Thoracic aorta (tissue), 2 donors: ENCODE data around the gene TMED10. TPM values are rescaled to one million over a fixed set of nuclear protein-coding genes. Genes with fewer than 3 reads are reported as not detected.
"Not testable (repeated sequence)": the region's sequence is repeated elsewhere in the genome, so short reads cannot be mapped to it uniquely, and the experiment has no call there.

ENCODE experiments used
- ATAC-seq: fragments of 150-250 bp; one replicate; pipeline ENCODE4 v1.8.0; 2017; ENCODE audit warnings: low read depth; ENCODE audit not compliant: insufficient number of reproducible peaks, low FRiP score
- DNase-seq: peaks from one replicate; pipeline ENCODE4 v3.0.0-alpha.2; 2020; ENCODE audit warnings: low spot score
- H3K27ac ChIP-seq, 2 donors: fragments of 200-600 bp; sonication (generic); 1 replicate in 1 of 2; 2 replicates in 1 of 2; pipeline ENCODE4 v1.5.1; 2016; ENCODE audit warnings: mild to moderate bottlenecking in 2 of 2, moderate library complexity in 2 of 2
- H3K27me3 ChIP-seq: fragments of 200-600 bp; sonication (generic); replicated peaks from 2 replicates; pipeline ENCODE4 v1.6.0; 2016; ENCODE audit warnings: mild to moderate bottlenecking; ENCODE audit not compliant: insufficient read depth
- H3K36me3 ChIP-seq: fragments of 200-600 bp; sonication (generic); one replicate; pipeline ENCODE4 v1.5.1; 2016
- H3K4me1 ChIP-seq, 2 donors: fragments of 200-600 bp; sonication (generic); 1 replicate in 1 of 2; 2 replicates in 1 of 2; pipeline versions ENCODE4 v1.5.1 to v1.6.0; 2016; ENCODE audit warnings: low read depth in 2 of 2, mild to moderate bottlenecking in 1 of 2; ENCODE audit not compliant: control insufficient read depth in 1 of 2
- H3K4me3 ChIP-seq: fragments of 200-600 bp; sonication (generic); 2 replicates; pipeline ENCODE4 v1.5.1; 2016; ENCODE audit warnings: mild to moderate bottlenecking
- H3K9me3 ChIP-seq: fragments of 200-600 bp; sonication (generic); 2 replicates; pipeline ENCODE4 v1.5.1; 2016
- CTCF ChIP-seq: fragments of 200-600 bp; sonication (generic); IDR thresholded peaks from one replicate; pipeline ENCODE4 v1.5.1; 2019; ENCODE audit warnings: antibody characterized with exemption
- total RNA-seq, 2 donors: library from RNA; depleted of rRNA; stranded (reverse); fragments of >200 nt; gene quantifications; one replicate each; pipeline versions ENCODE4 v1.1.0 to v1.2.3, GENCODE V29; 2016

Gene TMED10
- total RNA-seq, 2 donors from 2014 or later = 258 to 342 TPM

- Histone ChIP-seq H3K27me3 (no peaks in the 10 kb centered on the region), H3K4me1 (peaks cover 32 to 38% of the 10 kb centered on the region in 2 donors), H3K36me3 (no peaks in the 10 kb centered on the region), H3K9me3 (no peaks in the 10 kb centered on the region), H3K4me3 (no peak overlapping the region), H3K27ac (peak overlapping the region; percentile 86 to 90)
- DNase-seq (no peak), ATAC-seq (no peak)
- no peak for TF ChIP-seq CTCF
Observed at GRCh38 chr14:75183225-75183624, 6.8 kb upstream of the TMED10 start.

- DNase-seq (no peak), ATAC-seq (peak; percentile 46)
- Histone ChIP-seq H3K4me1 (peaks cover 32 to 38% of the 10 kb centered on the region in 2 donors), H3K4me3 (no peak overlapping the region), H3K27me3 (no peaks in the 10 kb centered on the region), H3K27ac (peak overlapping the region; percentile 86 to 90), H3K36me3 (no peaks in the 10 kb centered on the region), H3K9me3 (no peaks in the 10 kb centered on the region)
- no peak for TF ChIP-seq CTCF
Observed at GRCh38 chr14:75182821-75183220, 6.4 kb upstream of the TMED10 start.

GRCh38 chr14:75182163-75182562, 5.8 kb upstream of the TMED10 start:
- DNase-seq, H3K36me3 ChIP-seq, H3K27me3 ChIP-seq, H3K9me3 ChIP-seq, H3K4me3 ChIP-seq, ATAC-seq: not testable (repeated sequence)
- Histone ChIP-seq H3K4me1 (peaks cover 32 to 38% of the 10 kb centered on the region in 2 donors), H3K27ac (peak overlapping the region; percentile 77 to 90)

- ATAC-seq (no peak), DNase-seq (no peak)
- Histone ChIP-seq H3K27me3 (no peaks in the 10 kb centered on the region), H3K27ac (peak overlapping the region; percentile 77 to 90), H3K9me3 (no peaks in the 10 kb centered on the region), H3K4me1 (peaks cover 32 to 38% of the 10 kb centered on the region in 2 donors), H3K36me3 (no peaks in the 10 kb centered on the region), H3K4me3 (no peak overlapping the region)
- TF ChIP-seq CTCF = no peak
Observed at GRCh38 chr14:75181293-75182062, 5.1 kb upstream of the TMED10 start.

GRCh38 chr14:75175677-75176141, 703 bp downstream of the TMED10 start:
- Histone ChIP-seq H3K27ac (peak overlapping the region; percentile 96 to 99), H3K27me3 (no peaks in the 10 kb centered on the region), H3K9me3 (no peaks in the 10 kb centered on the region), H3K4me3 (peak overlapping the region; percentile 100), H3K36me3 (no peaks in the 10 kb centered on the region), H3K4me1 (peaks cover 10 to 36% of the 10 kb centered on the region in 2 donors)
- ATAC-seq = no peak
- TF ChIP-seq CTCF = no peak
- DNase-seq = no peak
